ENCODE measurements around the gene APLF.

APLF gene

DNA sequence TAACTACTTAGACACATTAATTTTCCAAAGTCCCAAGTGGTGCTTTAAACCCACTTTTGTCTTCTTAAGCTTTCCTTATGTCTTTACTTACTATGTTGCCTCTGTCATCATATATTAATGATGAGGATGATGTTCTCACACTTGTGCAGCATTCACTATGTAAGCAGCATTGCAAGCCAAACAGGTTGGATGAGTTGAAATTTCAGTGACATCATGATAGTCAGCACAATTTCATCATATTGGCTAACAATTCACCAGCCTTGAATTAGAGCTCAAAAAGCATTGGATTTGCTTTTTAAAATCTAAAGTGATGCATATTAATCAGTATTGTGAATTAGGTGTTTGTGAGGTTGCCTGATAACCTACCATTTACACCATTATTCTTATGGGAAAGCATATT, 7.7 kb downstream of the APLF start:
- no peaks in the 10 kb centered on the region for H3K27me3 ChIP-seq (ENCODE audit: insufficient read depth, low read length)
- H3F3A ChIP-seq (ENCODE audit: insufficient read depth, low read length), result no peaks in the 10 kb centered on the region
- H3K4me3 ChIP-seq (ENCODE audit: low read depth, low read length, poor library complexity, severe bottlenecking), result no peak overlapping the region
- 0 out of 2 replicates have a peak, but pooled peaks cover 3% of the 10 kb centered on the region for H3K9me2 ChIP-seq (ENCODE audit: low read depth, low read length)
- H3K27ac ChIP-seq (ENCODE audit: low read depth, low read length, poor library complexity, severe bottlenecking), result no peak overlapping the region
- H3K36me3 ChIP-seq (ENCODE audit: insufficient read depth, low read length), result no peaks in the 10 kb centered on the region
- H3K79me2 ChIP-seq (ENCODE audit: insufficient read depth, low read length), result no peaks in the 10 kb centered on the region
- H3K4me1 ChIP-seq (ENCODE audit: insufficient read depth, low read length, severe bottlenecking), result no peaks in the 10 kb centered on the region
- no peak overlapping the region for H2AFZ ChIP-seq (ENCODE audit: low read length)
- H3K4me2 ChIP-seq (ENCODE audit: low read length), result no peak overlapping the region
- no peak for TF ChIP-seq EZH2 (IDR thresholded peaks at IDR 0.05; ENCODE audit: borderline replicate concordance, low read length)
- TF ChIP-seq, protein P1, sequence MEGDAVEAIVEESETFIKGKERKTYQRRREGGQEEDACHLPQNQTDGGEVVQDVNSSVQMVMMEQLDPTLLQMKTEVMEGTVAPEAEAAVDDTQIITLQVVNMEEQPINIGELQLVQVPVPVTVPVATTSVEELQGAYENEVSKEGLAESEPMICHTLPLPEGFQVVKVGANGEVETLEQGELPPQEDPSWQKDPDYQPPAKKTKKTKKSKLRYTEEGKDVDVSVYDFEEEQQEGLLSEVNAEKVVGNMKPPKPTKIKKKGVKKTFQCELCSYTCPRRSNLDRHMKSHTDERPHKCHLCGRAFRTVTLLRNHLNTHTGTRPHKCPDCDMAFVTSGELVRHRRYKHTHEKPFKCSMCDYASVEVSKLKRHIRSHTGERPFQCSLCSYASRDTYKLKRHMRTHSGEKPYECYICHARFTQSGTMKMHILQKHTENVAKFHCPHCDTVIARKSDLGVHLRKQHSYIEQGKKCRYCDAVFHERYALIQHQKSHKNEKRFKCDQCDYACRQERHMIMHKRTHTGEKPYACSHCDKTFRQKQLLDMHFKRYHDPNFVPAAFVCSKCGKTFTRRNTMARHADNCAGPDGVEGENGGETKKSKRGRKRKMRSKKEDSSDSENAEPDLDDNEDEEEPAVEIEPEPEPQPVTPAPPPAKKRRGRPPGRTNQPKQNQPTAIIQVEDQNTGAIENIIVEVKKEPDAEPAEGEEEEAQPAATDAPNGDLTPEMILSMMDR (IDR thresholded peaks at IDR 0.05; ENCODE audit: low read length), result no peak
- no peaks in the 10 kb centered on the region for H3K9me3 ChIP-seq (ENCODE audit: low read length)
- no peaks in the 10 kb centered on the region for H4K20me1 ChIP-seq (ENCODE audit: insufficient read depth, low read length)
- H3K9ac ChIP-seq (ENCODE audit: low read length), result no peak overlapping the region

DNA sequence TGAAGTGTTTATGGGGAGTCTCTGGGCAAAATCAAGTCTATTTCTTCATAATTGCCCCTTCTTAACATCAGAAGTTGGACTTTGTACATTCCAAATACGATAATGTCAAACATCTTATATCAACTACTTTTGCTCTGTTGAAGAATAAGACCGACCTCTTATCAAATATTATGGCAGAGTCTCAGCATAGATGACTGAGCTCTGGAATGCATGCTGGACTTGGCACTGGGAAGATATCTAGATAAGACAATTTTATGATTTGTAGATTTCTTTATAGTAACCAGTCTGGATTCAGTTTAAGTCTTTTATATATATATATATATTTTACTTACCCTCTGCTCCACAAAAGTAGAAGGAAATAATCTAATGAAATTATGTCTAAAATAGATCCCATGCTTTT, 8.2 kb downstream of the APLF start:
- TF ChIP-seq, protein P1 (IDR thresholded peaks at IDR 0.05; ENCODE audit: low read length), result no peak
- TF ChIP-seq EZH2 (IDR thresholded peaks at IDR 0.05; ENCODE audit: borderline replicate concordance, low read length), result no peak

DNA sequence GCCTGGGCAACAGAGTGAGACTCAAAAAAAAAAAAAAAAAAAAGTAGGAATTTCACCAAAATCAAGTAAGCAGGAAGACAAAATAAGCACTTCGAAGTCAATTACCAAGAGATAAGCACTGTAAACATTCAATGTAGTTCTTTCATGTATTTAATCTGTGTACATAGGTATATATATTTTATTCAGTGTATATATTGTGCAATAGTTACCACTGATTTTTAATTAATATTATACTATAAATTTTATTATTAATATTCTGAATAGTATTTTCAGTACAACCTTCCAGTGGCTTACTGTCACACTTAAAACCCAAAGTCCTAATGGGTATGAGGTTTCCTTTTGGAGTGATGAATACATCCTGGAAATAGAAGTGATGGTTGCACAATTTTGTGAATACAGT, 9.1 kb downstream of the APLF start:
- no peaks in the 10 kb centered on the region for H4K20me1 ChIP-seq (ENCODE audit: insufficient read depth, low read length)
- no peaks in the 10 kb centered on the region for H3F3A ChIP-seq (ENCODE audit: insufficient read depth, low read length)
- H3K4me2 ChIP-seq (ENCODE audit: low read length), result no peak overlapping the region
- no peak for TF ChIP-seq EZH2 (IDR thresholded peaks at IDR 0.05; ENCODE audit: borderline replicate concordance, low read length)
- H3K4me1 ChIP-seq (ENCODE audit: insufficient read depth, low read length, severe bottlenecking), result no peaks in the 10 kb centered on the region
- H3K9me2 ChIP-seq (ENCODE audit: low read depth, low read length), result 0 out of 2 replicates have a peak, but pooled peaks cover 3% of the 10 kb centered on the region
- H3K9me3 ChIP-seq (ENCODE audit: low read length), result no peaks in the 10 kb centered on the region
- no peak overlapping the region for H3K4me3 ChIP-seq (ENCODE audit: low read depth, low read length, poor library complexity, severe bottlenecking)
- no peaks in the 10 kb centered on the region for H3K79me2 ChIP-seq (ENCODE audit: insufficient read depth, low read length)
- H3K9ac ChIP-seq (ENCODE audit: low read length), result no peak overlapping the region
- no peaks in the 10 kb centered on the region for H3K36me3 ChIP-seq (ENCODE audit: insufficient read depth, low read length)
- no peak overlapping the region for H3K27ac ChIP-seq (ENCODE audit: low read depth, low read length, poor library complexity, severe bottlenecking)
- no peak overlapping the region for H2AFZ ChIP-seq (ENCODE audit: low read length)
- no peaks in the 10 kb centered on the region for H3K27me3 ChIP-seq (ENCODE audit: insufficient read depth, low read length)

More for the DNA sequence above, 8.2 kb downstream of the APLF start:
- no peaks in the 10 kb centered on the region for H3K36me3 ChIP-seq (ENCODE audit: insufficient read depth, low read length)
- no peaks in the 10 kb centered on the region for H3F3A ChIP-seq (ENCODE audit: insufficient read depth, low read length)
- no peak overlapping the region for H3K9ac ChIP-seq (ENCODE audit: low read length)
- no peak overlapping the region for H3K27ac ChIP-seq (ENCODE audit: low read depth, low read length, poor library complexity, severe bottlenecking)
- H3K4me3 ChIP-seq (ENCODE audit: low read depth, low read length, poor library complexity, severe bottlenecking), result no peak overlapping the region
- no peaks in the 10 kb centered on the region for H3K79me2 ChIP-seq (ENCODE audit: insufficient read depth, low read length)
- 0 out of 2 replicates have a peak, but pooled peaks cover 3% of the 10 kb centered on the region for H3K9me2 ChIP-seq (ENCODE audit: low read depth, low read length)
- H4K20me1 ChIP-seq (ENCODE audit: insufficient read depth, low read length), result no peaks in the 10 kb centered on the region
- H3K9me3 ChIP-seq (ENCODE audit: low read length), result no peaks in the 10 kb centered on the region
- no peak overlapping the region for H2AFZ ChIP-seq (ENCODE audit: low read length)
- no peaks in the 10 kb centered on the region for H3K4me1 ChIP-seq (ENCODE audit: insufficient read depth, low read length, severe bottlenecking)
- no peaks in the 10 kb centered on the region for H3K27me3 ChIP-seq (ENCODE audit: insufficient read depth, low read length)
- H3K4me2 ChIP-seq (ENCODE audit: low read length), result no peak overlapping the region

DNA sequence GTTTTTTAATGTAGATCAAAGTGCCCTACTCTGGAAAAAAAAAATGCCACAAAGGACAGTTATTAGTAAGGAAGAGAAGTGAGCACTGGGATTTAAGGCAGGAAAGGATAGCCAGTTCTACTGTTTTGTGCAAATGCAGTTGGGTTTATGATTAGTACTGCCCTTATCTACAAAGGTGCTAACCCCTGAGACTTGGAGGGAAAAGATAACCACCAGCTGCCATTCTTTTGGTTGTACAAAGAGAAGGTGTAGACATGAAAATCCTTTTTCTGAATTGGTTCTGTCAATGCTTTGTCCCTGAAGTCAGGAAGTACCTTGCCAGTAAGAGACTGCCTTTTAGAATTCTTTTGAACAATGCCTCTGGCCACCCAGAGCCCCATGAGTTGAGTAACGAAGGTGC, 11.3 kb downstream of the APLF start:
- Histone ChIP-seq H3K27me3 (ENCODE audit: insufficient read depth, low read length) (no peaks in the 10 kb centered on the region), H4K20me1 (ENCODE audit: insufficient read depth, low read length) (no peaks in the 10 kb centered on the region), H3K4me2 (ENCODE audit: low read length) (no peak overlapping the region), H3K36me3 (ENCODE audit: insufficient read depth, low read length) (no peaks in the 10 kb centered on the region), H3K9me3 (ENCODE audit: low read length) (no peaks in the 10 kb centered on the region), H3K9ac (ENCODE audit: low read length) (no peak overlapping the region), H3K9me2 (ENCODE audit: low read depth, low read length) (0 out of 2 replicates have a peak, but pooled peaks cover 3% of the 10 kb centered on the region), H3K4me1 (ENCODE audit: insufficient read depth, low read length, severe bottlenecking) (no peaks in the 10 kb centered on the region), H3F3A (ENCODE audit: insufficient read depth, low read length) (no peaks in the 10 kb centered on the region), H3K79me2 (ENCODE audit: insufficient read depth, low read length) (no peaks in the 10 kb centered on the region), H3K27ac (ENCODE audit: low read depth, low read length, poor library complexity, severe bottlenecking) (no peak overlapping the region), H2AFZ (ENCODE audit: low read length) (no peak overlapping the region), H3K4me3 (ENCODE audit: low read depth, low read length, poor library complexity, severe bottlenecking) (no peak overlapping the region)
- no peak for TF ChIP-seq EZH2 (IDR thresholded peaks at IDR 0.05; ENCODE audit: borderline replicate concordance, low read length)
- TF ChIP-seq, protein P1 (IDR thresholded peaks at IDR 0.05; ENCODE audit: low read length), result no peak
